Ovary (tissue), 9 donors: Measurements from ENCODE around the gene VPS35L. TPM values are rescaled to one million over a fixed set of nuclear protein-coding genes. Genes with fewer than 3 reads are reported as not detected.

Experiments used
- DNase-seq, 5 donors: peaks; one replicate each; pipeline ENCODE4 v3.0.0-alpha.2; 2019 to 2020
- H3K27ac ChIP-seq, 2 donors: fragments of 200-600 bp; one replicate each; pipeline versions ENCODE4 v1.5.1 to v1.8.0; 2019 to 2022
- H3K27me3 ChIP-seq: fragments of 200-600 bp; one replicate; pipeline ENCODE4 v1.8.0; 2022
- H3K36me3 ChIP-seq: fragments of 200-600 bp; sonication (generic); one replicate; pipeline ENCODE4 v1.5.1; 2019
- H3K4me1 ChIP-seq: one replicate; pipeline ENCODE4 v1.8.1; 2013; ENCODE audit warnings: mild to moderate bottlenecking, moderate library complexity; ENCODE audit not compliant: insufficient read depth
- H3K4me3 ChIP-seq: fragments of 200-600 bp; sonication (generic); one replicate; pipeline ENCODE4 v1.5.1; 2017
- H3K9me3 ChIP-seq, 2 donors: fragments of 200-600 bp in 1 of 2; sonication (generic) in 1 of 2; one replicate each; pipeline versions ENCODE4 v1.5.1 to v1.8.1; 2013 to 2019; ENCODE audit warnings: mild to moderate bottlenecking in 1 of 2, moderate library complexity in 1 of 2
- EP300 ChIP-seq: sonication (generic); formaldehyde crosslinking; IDR thresholded peaks from one replicate; pipeline ENCODE4 v1.6.1; 2017; ENCODE audit warnings: antibody characterized with exemption
- POLR2A ChIP-seq: fragments of 450-650 bp; IDR thresholded peaks from one replicate; pipeline ENCODE4 v1.6.1; 2017; ENCODE audit warnings: antibody characterized with exemption, mild to moderate bottlenecking, moderate library complexity
- WGBS, 3 donors: extraction: QIAGEN DNeasy Blood & Tissue Kit in 1 of 3; methylation state at CpG; one replicate each; pipeline versions ENCODE4 v1.1.5 to v1.1.7; 2013 to 2017; 5-methylcytosine and 5-hydroxymethylcytosine counted together
- intact Hi-C, 4 donors: fragments of 100-400 bp; cut with DNase I; formaldehyde crosslinking; loops; one replicate each; pipeline versions ENCODE4 v1.11.0 to v1.15.1; 2022 to 2023
- polyA plus RNA-seq, 2 donors: library from polyadenylated mRNA; stranded (reverse); fragments of 200-250 nt in 1 of 2; fragments of 350-450 nt in 1 of 2; fragmentation: Illumina TruSeq in 1 of 2; extraction: RNeasy Lipid Tissue Mini Kit (QIAGEN cat#74804) in 1 of 2; gene quantifications; one replicate each; pipeline ENCODE4 v1.2.3, GENCODE V29; 2013 to 2014
- total RNA-seq, 7 donors: library from RNA; depleted of rRNA in 2 of 7; stranded (reverse); fragments of >200 nt in 2 of 7; fragmentation: NEBNext Ultra II Directional in 3 of 7; extraction: Animal tissue kit (Norgen Biotek cat#: 25700) in 3 of 7; gene quantifications; one replicate each; pipeline versions ENCODE4 v1.1.0 to v1.2.4, GENCODE V29; 2016 to 2023
- TF ChIP-seq, protein P1 (sequence below), 3 donors: fragments of 450-650 bp in 2 of 3; fragments of 200-600 bp in 1 of 3; IDR thresholded peaks; one replicate each; pipeline versions ENCODE4 v1.5.1 to v1.8.0; 2016 to 2022; ENCODE audit warnings: antibody characterized with exemption in 3 of 3, mild to moderate bottlenecking in 1 of 3
- donor health status: DM: no; HTN: no; CAD: no; lungs with moderate emphysema.
- donor health status: DM: no; HTN: no; CAD: no.
- donor health status: Bipolar disorder and iron deficiency.
- donor health status: DM: yes; HTN: yes; CAD: no.
- donor health status: DM: no; HTN: no; CAD: no.
- donor health status: DM: yes; HTN: yes; CAD: no.

The VPS35L gene
- total and polyA plus RNA-seq, 9 donors: 28.6 to 69.6 (median 50.7) TPM

DNA sequence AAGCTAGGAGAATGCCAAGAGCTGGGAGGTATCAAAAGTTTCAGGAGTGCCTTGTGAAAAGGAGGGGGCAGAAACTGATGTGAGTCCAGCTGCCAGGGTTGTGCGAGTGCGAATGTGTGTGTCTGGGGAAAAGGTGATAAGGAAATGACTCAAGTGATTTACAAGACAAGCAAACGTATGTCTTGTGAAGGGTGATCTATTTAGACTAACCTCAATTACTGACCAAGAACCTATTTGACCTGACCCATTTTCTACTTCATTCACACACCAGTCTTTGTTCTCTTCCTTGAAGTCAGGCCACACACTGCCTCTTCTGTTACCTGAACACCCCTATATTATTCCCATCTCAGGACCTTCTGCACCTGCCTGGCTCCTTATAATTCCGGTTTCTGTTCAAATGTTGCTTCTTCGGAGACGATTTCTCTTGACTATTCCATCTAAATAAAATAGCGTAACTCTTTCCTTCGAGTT is 34.6 kb upstream of the VPS35L start:
- no peak for TF ChIP-seq EP300
- 1 to 3% (median 2%) methylated on average over 8 of the region's 8 CpGs for WGBS, 3 donors
- Histone ChIP-seq H3K4me1 (peaks cover 13% of the 10 kb centered on the region), H3K36me3 (no peaks in the 10 kb centered on the region), H3K9me3 (no peaks in the 10 kb centered on the region), H3K27me3 (no peaks in the 10 kb centered on the region), H3K27ac (peak overlapping the region in 1 of 2 donors; percentile 78), H3K4me3 (peak overlapping the region; percentile 78)
- DNase-seq: no peak
- intact Hi-C loops: no loop called here

DNA sequence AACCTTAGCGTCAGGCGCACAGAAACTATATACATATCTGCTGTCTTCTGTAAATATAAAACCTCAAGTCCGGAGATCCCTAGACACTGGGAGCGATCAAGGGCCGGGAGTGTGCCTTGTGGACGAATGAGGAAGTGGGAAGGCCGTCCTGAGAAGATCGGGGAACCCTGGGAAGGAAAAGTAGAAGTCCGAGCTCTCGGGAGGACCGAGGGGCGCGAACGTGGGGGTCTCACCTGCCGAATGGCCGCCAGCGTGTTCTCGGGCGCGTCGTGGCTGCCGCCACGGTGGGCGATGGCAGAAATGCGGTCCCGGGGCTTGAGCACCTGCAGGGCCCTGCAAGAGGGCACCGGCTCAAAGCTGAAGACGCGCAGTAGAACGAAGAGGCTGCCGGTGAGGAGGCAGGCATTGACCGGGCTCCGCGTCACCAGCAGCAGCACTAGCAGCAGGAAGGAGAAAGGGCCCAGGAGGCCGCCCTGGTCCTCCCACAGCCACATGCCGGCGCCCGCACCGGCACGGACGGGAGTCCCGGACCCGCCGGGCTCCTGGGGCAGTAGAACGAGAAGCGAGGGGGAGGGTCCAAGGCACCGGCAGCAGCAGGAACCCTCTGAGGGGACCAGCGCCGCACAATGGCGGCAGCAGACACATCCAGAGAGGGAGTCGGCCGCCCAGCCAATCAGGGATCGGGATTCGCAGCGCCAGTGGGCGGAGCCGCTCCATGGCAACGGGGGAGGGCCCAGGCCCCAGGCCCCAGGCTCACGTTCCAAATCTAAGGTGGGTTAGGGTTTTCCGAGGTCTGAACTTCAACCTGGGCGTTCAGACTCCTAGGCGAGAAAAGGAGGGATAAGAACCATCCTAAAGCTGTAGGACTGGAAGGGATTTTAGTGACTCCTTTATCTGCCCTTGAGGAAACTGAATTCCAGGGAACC is 33.8 kb upstream of the VPS35L start, which contains the start of gene GDE1:
Gene GDE1 (minus strand): TSS at position 628 of the 926 bp plus-strand sequence. CDS start 134 bp downstream, at position 494.
- intact Hi-C loops: no loop called here
- H3K27me3 ChIP-seq: no peaks in the 10 kb centered on the region
- DNase-seq: peak; percentile 95 to 97 (median 96)
- H3K27ac ChIP-seq: peak within 1 kb of the TSS; percentile 16 to 78
- peaks cover 13% of the 10 kb centered on the region for H3K4me1 ChIP-seq
- H3K36me3 ChIP-seq: no peaks in the 10 kb centered on the region
- WGBS, 3 donors: 0 to 1% (median 0%) methylated on average over 51 to 62 of the region's 62 CpGs
- H3K4me3 ChIP-seq: peak within 1 kb of the TSS; percentile 78
- no peaks in the 10 kb centered on the region for H3K9me3 ChIP-seq
- TF ChIP-seq, protein P1, sequence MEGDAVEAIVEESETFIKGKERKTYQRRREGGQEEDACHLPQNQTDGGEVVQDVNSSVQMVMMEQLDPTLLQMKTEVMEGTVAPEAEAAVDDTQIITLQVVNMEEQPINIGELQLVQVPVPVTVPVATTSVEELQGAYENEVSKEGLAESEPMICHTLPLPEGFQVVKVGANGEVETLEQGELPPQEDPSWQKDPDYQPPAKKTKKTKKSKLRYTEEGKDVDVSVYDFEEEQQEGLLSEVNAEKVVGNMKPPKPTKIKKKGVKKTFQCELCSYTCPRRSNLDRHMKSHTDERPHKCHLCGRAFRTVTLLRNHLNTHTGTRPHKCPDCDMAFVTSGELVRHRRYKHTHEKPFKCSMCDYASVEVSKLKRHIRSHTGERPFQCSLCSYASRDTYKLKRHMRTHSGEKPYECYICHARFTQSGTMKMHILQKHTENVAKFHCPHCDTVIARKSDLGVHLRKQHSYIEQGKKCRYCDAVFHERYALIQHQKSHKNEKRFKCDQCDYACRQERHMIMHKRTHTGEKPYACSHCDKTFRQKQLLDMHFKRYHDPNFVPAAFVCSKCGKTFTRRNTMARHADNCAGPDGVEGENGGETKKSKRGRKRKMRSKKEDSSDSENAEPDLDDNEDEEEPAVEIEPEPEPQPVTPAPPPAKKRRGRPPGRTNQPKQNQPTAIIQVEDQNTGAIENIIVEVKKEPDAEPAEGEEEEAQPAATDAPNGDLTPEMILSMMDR (IDR thresholded peaks at IDR 0.05): peak in 1 of 3 donors; percentile 21
- TF ChIP-seq EP300 (no peak), POLR2A (peak; percentile 77)

GRCh38 chr16:19522397-19522732 is 33.1 kb upstream of the VPS35L start:
- H3K9me3 ChIP-seq: no peaks in the 10 kb centered on the region
- peaks cover 13% of the 10 kb centered on the region for H3K4me1 ChIP-seq
- TF ChIP-seq EP300 (no peak), POLR2A (no peak)
- TF ChIP-seq, protein P1 (IDR thresholded peaks at IDR 0.05): no peak
- no peak for DNase-seq
- intact Hi-C loops: no loop called here
- 24 to 42% (median 26%) methylated on average over 5 of the region's 5 CpGs for WGBS, 3 donors
- H3K36me3 ChIP-seq: no peaks in the 10 kb centered on the region
- peak overlapping the region in 1 of 2 donors; percentile 78 for H3K27ac ChIP-seq
- H3K4me3 ChIP-seq: no peak overlapping the region
- no peaks in the 10 kb centered on the region for H3K27me3 ChIP-seq

GRCh38 chr16:19522760-19523159 is 32.7 kb upstream of the VPS35L start:
- H3K27me3 ChIP-seq: no peaks in the 10 kb centered on the region
- H3K9me3 ChIP-seq: no peaks in the 10 kb centered on the region
- H3K27ac ChIP-seq: no peak overlapping the region
- intact Hi-C loops: no loop called here
- WGBS, 3 donors: 87 to 90% (median 89%) methylated on average over 2 of the region's 2 CpGs
- TF ChIP-seq, protein P1 (IDR thresholded peaks at IDR 0.05): no peak
- TF ChIP-seq POLR2A (no peak), EP300 (no peak)
- no peaks in the 10 kb centered on the region for H3K36me3 ChIP-seq
- peaks cover 13% of the 10 kb centered on the region for H3K4me1 ChIP-seq
- no peak overlapping the region for H3K4me3 ChIP-seq
- no peak for DNase-seq

- Histone ChIP-seq H3K27ac (no peak overlapping the region), H3K36me3 (no peaks in the 10 kb centered on the region), H3K27me3 (no peaks in the 10 kb centered on the region), H3K4me1 (peaks cover 13% of the 10 kb centered on the region), H3K9me3 (no peaks in the 10 kb centered on the region), H3K4me3 (no peak overlapping the region)
- 69 to 74% (median 70%) methylated on average over 18 of the region's 18 CpGs for WGBS, 3 donors
- DNase-seq: peak in 4 of 5 donors; percentile 25 to 54 (median 50)
- TF ChIP-seq, protein P1 (IDR thresholded peaks at IDR 0.05): no peak
- TF ChIP-seq EP300 (no peak), POLR2A (no peak)
- intact Hi-C loops: no loop called here
Measured at GRCh38 chr16:19523184-19523558, 32.3 kb upstream of the VPS35L start.
